Caco-2 (cell line): ENCODE measurements around the gene IL10. TPM values are rescaled to one million over a fixed set of nuclear protein-coding genes. Genes with fewer than 3 reads are reported as not detected.

Experiments used
- BruUV-seq: library from RNA; stranded (reverse); fragments of 400-500 nt; replicated peaks from 2 replicates; lab custom pipeline; 2021; lab: Mats Ljungman, UMichigan
- CTCF ChIA-PET: fragments of 300-600 bp; sonication (Branson Sonifier 250); formaldehyde crosslinking; loops from one replicate; lab custom pipeline; 2022; ENCODE audit warnings: antibody characterized with exemption; lab: Charles Lee
- POLR2A ChIA-PET: fragments of 300-600 bp; sonication (Branson Sonifier 250); formaldehyde crosslinking; loops from one replicate; lab custom pipeline; 2022; ENCODE audit warnings: antibody characterized with exemption; lab: Charles Lee
- DNase-seq, 2 experiments: peaks; one replicate each; pipeline versions ENCODE4 v3.0.0 to v3.0.0-alpha.2; 2020 to 2022
- H3K27me3 ChIP-seq: replicated peaks from 2 replicates; pipeline ENCODE4 v1.6.0; 2011; ENCODE audit warnings: low read length; ENCODE audit not compliant: control insufficient read depth, insufficient read depth
- H3K36me3 ChIP-seq: 2 replicates; pipeline ENCODE4 v1.5.1; 2011; ENCODE audit warnings: low read length; ENCODE audit not compliant: control insufficient read depth, insufficient read depth
- H3K4me1 ChIP-seq: fragments of 250-450 bp; sonication (Bioruptor Pico); 2 replicates; pipeline ENCODE4 v1.5.1; 2020; ENCODE audit warnings: mild to moderate bottlenecking
- H3K4me3 ChIP-seq: 2 replicates; pipeline ENCODE4 v1.5.1; 2011; ENCODE audit warnings: low read depth, mild to moderate bottlenecking, control low read depth, low read length
- H3K9me3 ChIP-seq: fragments of 250-450 bp; sonication (Bioruptor Pico); 2 replicates; pipeline ENCODE4 v1.5.1; 2020; ENCODE audit warnings: mild to moderate bottlenecking, moderate library complexity
- H3K27ac Mint-ChIP-seq: one replicate; pipeline ENCODE4 v1.8.0; 2022; ENCODE audit warnings: mixed read lengths; ENCODE audit not compliant: unreplicated experiment
- H3K27me3 Mint-ChIP-seq: one replicate; pipeline ENCODE4 v1.8.0; 2022; ENCODE audit warnings: mixed read lengths; ENCODE audit not compliant: insufficient read depth, unreplicated experiment
- H3K36me3 Mint-ChIP-seq: one replicate; pipeline ENCODE4 v1.8.0; 2022; ENCODE audit warnings: mild to moderate bottlenecking, mixed read lengths; ENCODE audit not compliant: insufficient read depth, unreplicated experiment
- H3K4me1 Mint-ChIP-seq: one replicate; pipeline ENCODE4 v1.8.0; 2022; ENCODE audit warnings: low read depth, mixed read lengths; ENCODE audit not compliant: unreplicated experiment
- H3K4me3 Mint-ChIP-seq: one replicate; pipeline ENCODE4 v1.8.0; 2022; ENCODE audit warnings: mild to moderate bottlenecking, moderate library complexity, mixed read lengths; ENCODE audit not compliant: unreplicated experiment
- H3K9me3 Mint-ChIP-seq: one replicate; pipeline ENCODE4 v1.8.0; 2022; ENCODE audit warnings: mixed read lengths; ENCODE audit not compliant: unreplicated experiment
- CTCF ChIP-seq, 2 experiments: fragments of 200-600 bp in 1 of 2; IDR thresholded peaks; 1 replicate in 1 of 2; 2 replicates in 1 of 2; pipeline versions ENCODE4 v1.5.1 to v1.8.0; 2011 to 2022; ENCODE audit warnings: antibody characterized with exemption in 1 of 2, control low read depth in 1 of 2, inconsistent platforms in 1 of 2, low read depth in 1 of 2, low read length in 1 of 2, mild to moderate bottlenecking in 1 of 2, moderate library complexity in 1 of 2; ENCODE audit not compliant: insufficient read depth in 1 of 2, severe bottlenecking in 1 of 2, unreplicated experiment in 1 of 2
- intact Hi-C: fragments of 100-400 bp; cut with micrococcal nuclease; formaldehyde crosslinking; loops from one replicate; pipeline ENCODE4 v1.10.0; 2022; ENCODE audit not compliant: unreplicated experiment
- total RNA-seq: library from RNA; stranded (reverse); gene quantifications from 2 replicates; pipeline ENCODE4 v1.2.3, GENCODE V29; 2022

The IL10 gene
- total RNA-seq, 1 experiment from 2014 or later, result not detected

- H3K4me1 Mint-ChIP-seq, result no peaks in the 10 kb centered on the region
- TF ChIP-seq CTCF (IDR thresholded peaks at IDR 0.05; ENCODE audit: insufficient read depth in 1 of 2, low read depth in 1 of 2, low read length in 1 of 2, severe bottlenecking in 1 of 2, unreplicated experiment in 1 of 2), result no peak
- Histone ChIP-seq H3K4me1 (no peaks in the 10 kb centered on the region), H3K27me3 (no peaks in the 10 kb centered on the region), H3K36me3 (no peaks in the 10 kb centered on the region), H3K9me3 (no peaks in the 10 kb centered on the region), H3K4me3 (no peak overlapping the region)
- H3K36me3 Mint-ChIP-seq, result no peaks in the 10 kb centered on the region
- POLR2A ChIA-PET, result no interaction called here
- CTCF ChIA-PET, result no interaction called here
- no TSS peak for BruUV-seq
- H3K9me3 Mint-ChIP-seq, result no peaks in the 10 kb centered on the region
- DNase-seq, result no peak
- H3K27me3 Mint-ChIP-seq, result peaks cover 4% of the 10 kb centered on the region
- H3K4me3 Mint-ChIP-seq, result no peak overlapping the region
- intact Hi-C loops, result no loop called here
- no peak overlapping the region for H3K27ac Mint-ChIP-seq
Observed at GRCh38 chr1:206754011-206754410, 18.3 kb downstream of the IL10 start.

DNA sequence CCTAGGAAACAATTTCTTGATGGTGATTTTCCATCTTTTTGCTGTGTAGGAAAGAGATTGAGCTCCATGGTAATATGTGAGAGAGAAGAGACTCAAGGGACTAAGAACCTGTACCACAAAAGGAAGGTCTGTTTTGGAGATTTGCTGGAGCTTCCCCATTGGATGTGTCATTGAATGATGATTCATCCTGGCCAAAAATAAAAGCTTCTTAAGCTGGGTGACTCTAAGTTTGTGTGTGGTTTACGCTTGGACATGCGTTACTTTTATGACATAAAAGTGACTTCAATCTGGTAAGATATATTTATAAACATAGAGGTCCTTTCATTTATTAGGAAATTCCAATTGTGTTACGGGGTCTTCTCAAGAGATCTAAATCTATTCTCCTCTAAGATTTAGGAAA is 19.2 kb downstream of the IL10 start:
- CTCF ChIA-PET, result no interaction called here
- no peak overlapping the region for H3K4me3 ChIP-seq

DNA sequence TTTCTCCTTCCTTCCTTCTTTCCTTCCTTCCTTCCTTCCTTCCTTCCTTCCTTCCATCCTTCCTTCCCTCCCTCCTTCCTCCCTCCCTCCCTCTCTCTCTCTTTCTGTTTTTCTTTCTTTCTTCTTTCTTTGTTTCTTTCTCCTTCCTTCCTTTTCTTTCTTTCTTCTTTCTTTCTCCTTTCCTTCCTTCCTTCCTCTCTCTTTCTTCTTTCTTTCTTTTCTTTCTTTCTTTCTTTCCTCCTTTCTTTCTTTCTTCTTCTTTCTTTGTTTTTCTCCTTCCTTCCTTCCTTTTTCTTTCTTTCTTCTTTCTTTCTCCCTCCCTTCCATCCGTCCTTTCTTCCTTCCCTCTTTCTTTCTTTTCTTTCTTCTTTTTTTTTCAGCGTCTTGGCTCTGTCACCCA is 19.8 kb downstream of the IL10 start:
- peaks cover 4% of the 10 kb centered on the region for H3K27me3 Mint-ChIP-seq
- Histone ChIP-seq H3K36me3 (no peaks in the 10 kb centered on the region), H3K27me3 (no peaks in the 10 kb centered on the region), H3K4me3 (no peak overlapping the region), H3K4me1 (no peaks in the 10 kb centered on the region), H3K9me3 (no peaks in the 10 kb centered on the region)
- no peaks in the 10 kb centered on the region for H3K36me3 Mint-ChIP-seq
- H3K4me1 Mint-ChIP-seq, result no peaks in the 10 kb centered on the region
- no peak overlapping the region for H3K4me3 Mint-ChIP-seq
- POLR2A ChIA-PET, result no interaction called here
- CTCF ChIA-PET, result no interaction called here
- no peaks in the 10 kb centered on the region for H3K9me3 Mint-ChIP-seq
- H3K27ac Mint-ChIP-seq, result no peak overlapping the region
- intact Hi-C loops, result no loop called here
- TF ChIP-seq CTCF (IDR thresholded peaks at IDR 0.05; ENCODE audit: insufficient read depth in 1 of 2, low read depth in 1 of 2, low read length in 1 of 2, severe bottlenecking in 1 of 2, unreplicated experiment in 1 of 2), result no peak
- DNase-seq, result no peak
- no TSS peak for BruUV-seq

More for the DNA sequence above, 19.2 kb downstream of the IL10 start:
- POLR2A ChIA-PET, result no interaction called here
- Mint-ChIP-seq H3K27me3 (peaks cover 4% of the 10 kb centered on the region), H3K27ac (no peak overlapping the region), H3K4me1 (no peaks in the 10 kb centered on the region), H3K4me3 (no peak overlapping the region), H3K9me3 (no peaks in the 10 kb centered on the region), H3K36me3 (no peaks in the 10 kb centered on the region)
- H3K4me1 ChIP-seq, result no peaks in the 10 kb centered on the region
- BruUV-seq, result no TSS peak
- intact Hi-C loops, result no loop called here
- no peaks in the 10 kb centered on the region for H3K9me3 ChIP-seq
- H3K27me3 ChIP-seq, result no peaks in the 10 kb centered on the region
- TF ChIP-seq CTCF (IDR thresholded peaks at IDR 0.05; ENCODE audit: insufficient read depth in 1 of 2, low read depth in 1 of 2, low read length in 1 of 2, severe bottlenecking in 1 of 2, unreplicated experiment in 1 of 2), result no peak
- DNase-seq, result no peak
- H3K36me3 ChIP-seq, result no peaks in the 10 kb centered on the region
